Activated naive CD4-positive, alpha-beta T cell treated with anti-CD3 and anti-CD28 coated beads for 36 hours (primary cell): Measurements from ENCODE around the gene CHRND. TPM values are rescaled to one million over a fixed set of nuclear protein-coding genes. Genes with fewer than 3 reads are reported as not detected.
"Not testable (repeated sequence)": the region's sequence is repeated elsewhere in the genome, so short reads cannot be mapped to it uniquely, and the experiment has no call there.

Experiments
- CTCF ChIA-PET: fragments of 350-600 bp; sonication (Branson Sonifier 250); formaldehyde crosslinking; loops from one replicate; lab custom pipeline; 2021; ENCODE audit warnings: antibody characterized with exemption; lab: Charles Lee
- DNase-seq: peaks from one replicate; pipeline ENCODE4 v3.0.0-alpha.2; 2020
- H3K27ac Mint-ChIP-seq: one replicate; pipeline ENCODE4 v1.8.0; 2021; ENCODE audit warnings: mild to moderate bottlenecking, mixed read lengths
- H3K27me3 Mint-ChIP-seq: one replicate; pipeline ENCODE4 v1.8.0; 2021; ENCODE audit warnings: low read depth, mixed read lengths
- H3K36me3 Mint-ChIP-seq: one replicate; pipeline ENCODE4 v1.8.0; 2021; ENCODE audit warnings: low read depth, mixed read lengths
- H3K4me1 Mint-ChIP-seq: one replicate; pipeline ENCODE4 v1.8.0; 2021; ENCODE audit warnings: low read depth, mixed read lengths
- H3K4me3 Mint-ChIP-seq: one replicate; pipeline ENCODE4 v1.8.0; 2021; ENCODE audit warnings: mild to moderate bottlenecking, moderate library complexity, mixed read lengths
- H3K9me3 Mint-ChIP-seq: one replicate; pipeline ENCODE4 v1.8.0; 2021; ENCODE audit warnings: mixed read lengths
- intact Hi-C: fragments of 100-400 bp; cut with micrococcal nuclease; formaldehyde crosslinking; loops from one replicate; pipeline ENCODE4 v1.15.1; 2023
- total RNA-seq, 2 experiments: library from RNA; stranded (reverse); gene quantifications; one replicate each; pipeline ENCODE4 v1.2.3, GENCODE V29; 2021

The CHRND gene
- total RNA-seq, 2 experiments from 2014 or later, result not detected

DNA sequence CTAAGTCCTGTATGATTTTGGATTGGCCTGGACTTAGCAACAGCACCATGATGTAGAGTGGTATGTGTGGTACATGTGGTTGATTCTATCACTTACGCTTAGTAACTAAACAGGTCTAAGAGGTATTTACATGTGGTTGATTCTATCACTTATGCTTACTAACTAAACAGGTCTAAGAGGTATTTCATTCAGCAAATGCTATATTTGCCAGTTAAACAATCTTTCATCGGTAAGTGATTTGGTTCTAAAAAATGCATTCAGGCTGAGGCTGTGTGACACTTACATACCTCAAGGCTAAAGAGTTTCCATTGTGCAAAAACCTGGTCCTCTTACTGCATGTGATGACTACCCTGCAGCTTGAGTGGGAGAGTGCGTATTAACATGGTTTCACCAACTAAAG is 37.6 kb downstream of the CHRND start:
- Mint-ChIP-seq H3K36me3 (peaks cover 37% of the 10 kb centered on the region), H3K9me3 (no peaks in the 10 kb centered on the region), H3K27me3 (no peaks in the 10 kb centered on the region), H3K27ac (no peak overlapping the region), H3K4me1 (no peaks in the 10 kb centered on the region), H3K4me3 (no peak overlapping the region)
- DNase-seq, result no peak
- intact Hi-C loops, result no loop called here
- CTCF ChIA-PET, result interaction anchor here (0.9 to 1.7 kb wide), 2 partner anchors 13 to 41 kb away, joined by 4 read pairs; partner anchors contain the start of genes EIF4E2 and TIGD1

DNA sequence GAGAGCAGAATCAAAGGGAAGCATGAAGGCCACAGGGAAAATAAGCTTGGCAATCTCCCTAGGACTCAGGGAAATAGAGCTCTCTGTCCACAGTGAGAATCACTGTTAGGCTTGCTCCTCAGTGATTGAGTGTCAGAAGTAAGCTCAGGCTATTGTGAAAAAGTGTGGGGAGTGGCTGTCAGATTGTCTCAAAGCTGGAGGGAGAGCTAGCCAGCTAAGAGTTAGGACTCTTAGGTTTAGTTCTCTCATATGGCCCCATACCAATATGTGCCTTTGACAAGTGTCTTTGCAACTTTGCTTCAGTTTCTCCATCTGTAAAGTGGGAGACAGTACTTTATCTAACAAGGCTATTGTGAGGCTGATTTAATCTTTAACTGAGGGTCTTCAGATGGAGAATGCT is 41.8 kb downstream of the CHRND start:
- CTCF ChIA-PET, result no interaction called here
- peaks cover 37% of the 10 kb centered on the region for H3K36me3 Mint-ChIP-seq
- no peaks in the 10 kb centered on the region for H3K4me1 Mint-ChIP-seq

DNA sequence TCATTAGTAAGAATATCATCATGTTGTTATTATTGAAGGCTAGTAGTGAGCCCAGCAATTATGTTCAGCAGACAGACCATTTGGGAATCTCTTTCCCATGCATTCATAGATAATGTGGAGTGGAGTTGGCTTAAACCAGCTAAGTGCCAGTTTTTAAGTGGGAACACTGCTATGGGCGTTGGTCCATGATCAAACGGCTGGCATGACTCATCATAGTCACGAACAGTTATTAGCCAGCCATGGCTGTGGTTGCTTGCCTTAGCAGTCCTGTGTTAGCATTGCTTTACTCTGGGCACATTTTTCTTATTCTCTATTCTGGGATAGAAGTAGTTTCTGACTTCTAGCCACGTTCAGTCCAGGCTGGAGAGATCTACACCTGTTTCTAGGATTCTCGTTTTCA is 42.2 kb downstream of the CHRND start:
- DNase-seq, result no peak
- no peaks in the 10 kb centered on the region for H3K27me3 Mint-ChIP-seq
- CTCF ChIA-PET, result no interaction called here
- no peaks in the 10 kb centered on the region for H3K4me1 Mint-ChIP-seq
- peaks cover 36% of the 10 kb centered on the region for H3K36me3 Mint-ChIP-seq
- no peak overlapping the region for H3K27ac Mint-ChIP-seq
- no peaks in the 10 kb centered on the region for H3K9me3 Mint-ChIP-seq
- intact Hi-C loops, result no loop called here
- H3K4me3 Mint-ChIP-seq, result no peak overlapping the region

More for the DNA sequence above, 41.8 kb downstream of the CHRND start:
- Mint-ChIP-seq H3K4me3 (no peak overlapping the region), H3K27ac (no peak overlapping the region), H3K9me3 (no peaks in the 10 kb centered on the region), H3K27me3 (no peaks in the 10 kb centered on the region)
- no peak for DNase-seq
- intact Hi-C loops, result no loop called here

DNA sequence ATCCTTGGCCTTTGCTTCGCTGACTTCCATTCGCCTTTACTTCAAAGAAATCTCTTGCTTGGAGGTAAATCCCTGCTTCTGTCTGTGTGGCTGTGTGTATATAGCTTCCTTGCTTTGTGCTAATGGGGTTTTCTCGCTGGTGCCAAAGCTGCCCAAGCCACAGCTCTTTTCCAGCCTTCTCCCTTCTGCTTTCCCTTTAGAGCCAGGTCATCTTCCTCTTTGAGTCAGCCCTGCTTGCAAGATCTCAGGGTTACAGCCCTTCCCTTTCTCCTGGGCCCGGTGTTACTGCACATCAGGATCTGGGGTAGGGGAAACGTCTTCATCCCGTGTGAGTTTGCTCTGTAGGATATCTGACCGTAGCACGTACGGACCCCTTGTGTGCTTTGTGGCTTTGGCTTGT is 43.6 kb downstream of the CHRND start:
- no peaks in the 10 kb centered on the region for H3K27me3 Mint-ChIP-seq
- intact Hi-C loops, result no loop called here
- DNase-seq, result no peak
- no peak overlapping the region for H3K4me3 Mint-ChIP-seq
- CTCF ChIA-PET, result interaction anchor here (0.7 to 1.0 kb wide), 2 partner anchors 10 to 675 kb away, joined by 3 read pairs; no protein-coding TSS in a partner anchor
- H3K27ac Mint-ChIP-seq, result no peak overlapping the region
- H3K36me3 Mint-ChIP-seq, result peaks cover 41% of the 10 kb centered on the region
- H3K9me3 Mint-ChIP-seq, result no peaks in the 10 kb centered on the region
- H3K4me1 Mint-ChIP-seq, result no peaks in the 10 kb centered on the region

DNA sequence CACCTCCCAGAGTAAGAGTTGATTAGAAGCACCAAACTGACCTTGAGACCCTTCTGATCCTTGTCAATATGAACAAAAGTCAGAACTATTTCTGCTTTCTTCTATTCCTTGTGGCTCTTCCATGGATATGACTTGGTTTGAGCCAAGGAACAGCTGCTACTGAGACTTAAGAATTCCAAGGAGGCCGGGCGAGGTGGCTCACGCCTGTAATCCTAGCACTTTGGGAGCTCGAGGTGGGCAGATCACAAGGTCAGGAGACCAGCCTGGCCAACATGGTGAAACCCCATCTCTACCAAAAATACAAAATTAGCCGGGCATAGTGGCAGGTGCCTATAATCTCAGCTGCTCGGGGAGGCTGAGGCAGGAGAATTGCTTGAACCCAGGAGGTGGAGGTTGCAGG is 44.5 kb downstream of the CHRND start:
- H3K9me3 Mint-ChIP-seq, H3K27me3 Mint-ChIP-seq, H3K4me1 Mint-ChIP-seq, intact Hi-C loops, CTCF ChIA-PET, H3K4me3 Mint-ChIP-seq, DNase-seq, H3K27ac Mint-ChIP-seq: not testable (repeated sequence)
- H3K36me3 Mint-ChIP-seq, result peaks cover 39% of the 10 kb centered on the region

DNA sequence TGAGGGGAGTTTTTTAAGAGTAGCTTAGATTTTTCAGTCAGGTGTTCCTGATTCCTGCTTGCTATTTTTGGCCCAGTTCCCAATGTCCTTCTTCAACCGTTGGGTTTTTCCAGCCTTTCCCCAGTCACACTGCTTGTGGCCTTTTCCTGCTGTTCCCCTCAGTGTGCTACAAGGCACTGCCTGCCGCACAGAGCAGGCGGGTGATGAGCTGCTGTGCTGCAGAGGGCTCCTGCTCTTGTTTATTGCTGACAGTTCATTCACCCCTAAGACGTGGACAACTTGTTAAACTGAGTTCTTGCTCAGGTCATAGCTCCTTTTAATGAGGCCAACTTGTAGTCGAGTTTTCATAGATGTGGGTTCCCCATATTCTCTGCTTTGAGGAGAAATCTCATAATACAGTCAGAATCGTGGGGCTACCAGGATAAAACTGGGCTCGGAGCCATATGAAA is 45.1 kb downstream of the CHRND start:
- no peak overlapping the region for H3K27ac Mint-ChIP-seq
- no peaks in the 10 kb centered on the region for H3K9me3 Mint-ChIP-seq
- no peak overlapping the region for H3K4me3 Mint-ChIP-seq
- peaks cover 38% of the 10 kb centered on the region for H3K36me3 Mint-ChIP-seq
- DNase-seq, result no peak
- no peaks in the 10 kb centered on the region for H3K27me3 Mint-ChIP-seq
- no peaks in the 10 kb centered on the region for H3K4me1 Mint-ChIP-seq
- intact Hi-C loops, result no loop called here
- CTCF ChIA-PET, result no interaction called here

DNA sequence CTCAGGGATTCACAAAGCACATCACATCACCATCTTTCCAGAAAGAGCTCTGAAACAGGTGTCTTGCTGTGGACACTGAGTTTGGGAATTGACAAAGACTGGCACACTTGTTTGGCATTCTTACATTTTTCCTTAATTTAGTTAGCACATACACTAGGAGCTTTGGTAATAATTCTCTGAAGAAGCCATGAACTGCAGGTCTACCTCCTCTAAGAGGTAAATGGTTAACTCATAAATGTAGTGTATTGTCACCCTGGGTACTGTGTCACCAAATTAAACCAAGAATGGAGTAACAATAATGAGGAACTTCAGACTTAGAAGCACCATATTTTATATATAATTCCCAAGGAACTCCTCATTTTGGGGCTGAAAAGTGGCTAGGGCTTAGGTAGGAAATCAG is 47.1 kb downstream of the CHRND start:
- H3K9me3 Mint-ChIP-seq, result no peaks in the 10 kb centered on the region
- no peak overlapping the region for H3K4me3 Mint-ChIP-seq
- DNase-seq, result no peak
- intact Hi-C loops, result no loop called here
- no peaks in the 10 kb centered on the region for H3K4me1 Mint-ChIP-seq
- H3K27me3 Mint-ChIP-seq, result no peaks in the 10 kb centered on the region
- H3K27ac Mint-ChIP-seq, result no peak overlapping the region
- H3K36me3 Mint-ChIP-seq, result peaks cover 27% of the 10 kb centered on the region
- CTCF ChIA-PET, result no interaction called here

DNA sequence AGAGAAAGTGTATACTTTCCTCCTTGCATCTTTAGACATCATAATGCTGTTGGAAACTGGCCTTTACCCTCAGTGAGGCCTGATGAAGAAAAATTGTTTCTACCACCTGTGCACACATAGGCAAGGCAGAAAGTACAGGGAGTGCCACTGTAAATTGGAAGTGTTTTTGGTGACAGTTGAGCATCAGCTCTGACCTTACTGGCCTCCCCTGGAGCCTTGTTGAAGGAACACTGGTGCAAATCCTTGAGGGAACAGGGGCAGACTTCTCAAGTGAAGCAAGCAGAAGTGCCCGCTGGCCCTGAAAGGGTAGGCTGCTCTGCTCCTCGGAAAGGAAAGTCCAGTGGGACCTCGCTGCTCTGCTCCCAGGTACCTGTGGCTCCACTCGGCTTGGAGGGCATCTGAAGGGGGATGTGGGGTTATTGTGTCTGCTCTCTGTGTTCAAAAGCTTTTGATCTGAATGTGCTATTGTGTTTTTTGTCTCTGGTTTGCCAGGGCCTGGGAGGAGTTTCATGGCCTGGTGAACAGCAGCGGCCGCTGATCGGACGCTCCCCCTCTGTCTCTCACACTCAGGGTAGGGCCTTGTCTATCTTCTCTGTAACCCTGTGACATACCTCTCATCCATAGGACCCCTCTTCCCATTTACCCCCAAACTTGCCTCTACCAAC is 47.9 kb downstream of the CHRND start:
- no peaks in the 10 kb centered on the region for H3K27me3 Mint-ChIP-seq
- no peak overlapping the region for H3K27ac Mint-ChIP-seq
- no peaks in the 10 kb centered on the region for H3K9me3 Mint-ChIP-seq
- CTCF ChIA-PET, result no interaction called here
- H3K4me3 Mint-ChIP-seq, result no peak overlapping the region
- H3K4me1 Mint-ChIP-seq, result no peaks in the 10 kb centered on the region
- no peak for DNase-seq
- peaks cover 20% of the 10 kb centered on the region for H3K36me3 Mint-ChIP-seq
- intact Hi-C loops, result no loop called here

DNA sequence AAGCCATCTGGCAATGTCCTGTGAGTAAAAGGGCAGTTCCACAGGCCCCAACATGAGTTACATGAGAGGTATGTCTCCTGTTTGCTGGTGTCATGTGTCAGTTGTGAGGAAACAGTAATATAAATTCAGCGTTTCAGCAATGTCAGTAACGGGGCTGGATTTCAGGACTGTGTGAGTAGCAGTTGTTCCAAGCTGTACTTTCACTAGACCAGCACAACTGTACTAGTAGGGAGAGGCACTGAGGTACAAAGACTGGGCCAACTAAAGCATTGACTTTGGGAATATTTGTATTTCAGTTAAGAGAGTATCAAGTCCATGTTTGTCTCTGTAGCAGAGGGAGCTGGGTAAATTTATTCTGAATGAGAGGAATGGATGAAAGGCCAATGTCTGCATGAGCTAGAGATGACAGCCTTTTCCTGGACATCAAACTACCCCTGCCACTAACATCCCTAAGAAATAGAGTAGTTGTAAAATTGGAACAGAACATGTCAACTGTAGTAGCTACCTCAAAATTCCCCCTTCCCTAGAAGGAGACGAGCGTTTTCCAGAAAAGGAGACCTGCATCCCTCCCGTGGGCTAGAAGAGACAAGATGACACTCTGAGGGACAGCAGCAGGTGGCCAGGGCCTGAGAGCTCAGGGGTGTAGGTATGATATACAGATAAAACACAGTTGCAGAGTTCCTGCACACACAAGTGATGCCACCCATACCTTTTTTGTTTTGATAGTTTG is 48.9 kb downstream of the CHRND start:
- H3K4me1 Mint-ChIP-seq, result no peaks in the 10 kb centered on the region
- H3K9me3 Mint-ChIP-seq, result no peaks in the 10 kb centered on the region
- CTCF ChIA-PET, result interaction anchor here (0.7 kb wide), 1 partner anchor 12 kb away, joined by 3 read pairs; no protein-coding TSS in a partner anchor
- H3K36me3 Mint-ChIP-seq, result peaks cover 17% of the 10 kb centered on the region
- intact Hi-C loops, result no loop called here
- no peak overlapping the region for H3K4me3 Mint-ChIP-seq
- DNase-seq, result no peak
- H3K27ac Mint-ChIP-seq, result no peak overlapping the region
- H3K27me3 Mint-ChIP-seq, result no peaks in the 10 kb centered on the region

DNA sequence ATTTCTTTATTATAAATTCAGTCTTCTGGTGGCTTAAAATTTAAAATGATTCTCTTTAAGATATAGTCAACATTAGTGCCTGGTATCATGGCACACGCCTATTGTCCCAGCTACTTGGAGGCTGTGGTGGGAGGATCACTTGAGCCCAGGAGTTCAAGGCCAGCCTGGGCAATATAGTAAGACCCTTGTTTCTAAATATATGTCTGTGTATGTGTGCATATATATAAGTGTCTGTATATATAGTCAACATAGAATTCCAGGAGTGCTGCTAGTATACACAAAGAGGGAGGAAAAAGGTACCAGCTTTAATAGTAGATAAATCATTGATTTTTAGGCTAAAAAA is 49.4 kb downstream of the CHRND start:
- peaks cover 3% of the 10 kb centered on the region for H3K4me1 Mint-ChIP-seq
- no peak overlapping the region for H3K4me3 Mint-ChIP-seq
- no peaks in the 10 kb centered on the region for H3K9me3 Mint-ChIP-seq
- H3K36me3 Mint-ChIP-seq, result peaks cover 17% of the 10 kb centered on the region
- CTCF ChIA-PET, result no interaction called here
- DNase-seq, result no peak
- no peak overlapping the region for H3K27ac Mint-ChIP-seq
- no peaks in the 10 kb centered on the region for H3K27me3 Mint-ChIP-seq
- intact Hi-C loops, result no loop called here

DNA sequence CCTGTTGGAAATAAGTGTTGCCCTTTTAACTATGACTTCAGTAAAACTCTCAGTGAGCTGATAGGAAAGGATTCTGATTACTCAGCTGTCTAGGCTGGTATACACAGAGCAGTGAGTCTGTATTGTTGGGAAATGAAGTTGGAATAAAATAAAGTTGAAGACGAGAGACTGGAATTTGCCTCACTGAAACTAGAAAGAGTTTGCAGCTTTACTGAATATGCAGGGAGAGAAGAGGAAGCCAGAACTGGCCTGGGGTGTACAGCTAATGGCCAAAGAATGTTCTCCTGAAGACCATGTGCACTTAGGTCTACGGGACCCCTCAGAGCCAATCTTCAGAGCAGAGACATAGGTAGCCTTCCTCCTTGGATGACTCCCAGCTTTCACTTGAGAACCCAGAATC is 51.0 kb downstream of the CHRND start:
- Mint-ChIP-seq H3K4me3 (no peak overlapping the region), H3K9me3 (no peaks in the 10 kb centered on the region), H3K36me3 (peaks cover 27% of the 10 kb centered on the region), H3K4me1 (peaks cover 3% of the 10 kb centered on the region), H3K27ac (no peak overlapping the region), H3K27me3 (no peaks in the 10 kb centered on the region)
- intact Hi-C loops, result no loop called here
- no peak for DNase-seq
- CTCF ChIA-PET, result no interaction called here

DNA sequence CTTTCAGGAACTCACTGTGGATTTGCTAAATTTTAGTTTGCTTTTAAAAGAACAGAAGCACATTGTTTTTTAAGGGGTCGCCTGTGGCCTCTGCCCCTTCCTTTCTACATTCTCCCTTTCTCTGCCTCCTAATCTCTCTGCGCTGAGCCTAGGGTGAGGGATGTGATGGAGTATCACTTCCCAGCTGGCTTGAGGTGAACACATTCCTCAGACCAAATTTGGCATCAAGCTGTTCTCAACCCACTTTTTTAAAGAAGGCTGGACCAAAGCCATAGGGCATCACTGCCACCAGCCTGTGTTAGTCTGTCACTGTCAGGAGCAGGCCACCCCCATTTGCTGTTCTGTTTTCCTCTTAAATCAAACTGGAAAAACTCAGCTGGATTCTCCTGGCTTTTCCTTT is 51.9 kb downstream of the CHRND start:
- Mint-ChIP-seq H3K4me1 (peaks cover 3% of the 10 kb centered on the region), H3K9me3 (peaks cover 2% of the 10 kb centered on the region), H3K36me3 (peaks cover 35% of the 10 kb centered on the region), H3K27ac (no peak overlapping the region), H3K4me3 (no peak overlapping the region), H3K27me3 (no peaks in the 10 kb centered on the region)
- CTCF ChIA-PET, result no interaction called here
- intact Hi-C loops, result no loop called here
- no peak for DNase-seq

DNA sequence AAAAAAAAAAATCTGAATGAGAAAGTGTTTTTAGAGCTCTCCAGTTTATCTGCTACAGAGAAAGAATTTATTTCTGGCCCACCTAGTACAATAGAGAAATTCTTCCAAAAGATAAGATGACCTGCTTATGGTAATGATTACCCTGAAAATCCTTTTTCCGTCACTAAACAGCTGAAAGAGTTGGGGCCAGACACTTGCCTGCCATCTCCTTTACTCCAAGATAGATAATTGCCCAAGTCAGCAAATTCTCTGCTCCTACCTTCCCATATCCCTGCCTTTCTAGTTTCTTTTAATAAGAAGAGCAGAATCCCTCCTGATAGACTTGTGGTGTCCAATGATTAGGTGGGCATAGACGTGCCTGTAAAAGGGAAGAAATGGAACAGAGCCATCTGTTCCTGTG is 52.7 kb downstream of the CHRND start:
- intact Hi-C loops, result no loop called here
- peaks cover 2% of the 10 kb centered on the region for H3K9me3 Mint-ChIP-seq
- no peak overlapping the region for H3K27ac Mint-ChIP-seq
- peaks cover 42% of the 10 kb centered on the region for H3K36me3 Mint-ChIP-seq
- CTCF ChIA-PET, result interaction anchor here (0.6 kb wide), 2 partner anchors 476 to 716 kb away, joined by 3 read pairs; no protein-coding TSS in a partner anchor
- no peak overlapping the region for H3K4me3 Mint-ChIP-seq
- H3K4me1 Mint-ChIP-seq, result peaks cover 3% of the 10 kb centered on the region
- no peaks in the 10 kb centered on the region for H3K27me3 Mint-ChIP-seq
- no peak for DNase-seq
